BJ (cell line): ENCODE measurements around the gene ARHGAP5. TPM values are rescaled to one million over a fixed set of nuclear protein-coding genes. Genes with fewer than 3 reads are reported as not detected.

ENCODE experiments used
- CTCF ChIA-PET: fragments of 350-600 bp; formaldehyde crosslinking; extraction: SDS; loops from one replicate; lab custom pipeline; 2021; ENCODE audit warnings: antibody characterized with exemption, inconsistent platforms; lab: Yijun Ruan, JAX
- POLR2A ChIA-PET: fragments of 300-600 bp; sonication (Branson Sonifier 250); formaldehyde crosslinking; extraction: SDS; loops from one replicate; lab custom pipeline; 2021; ENCODE audit warnings: antibody characterized with exemption; lab: Charles Lee
- DNase-seq: peaks from one replicate; pipeline ENCODE4 v3.0.0-alpha.2; 2011; ENCODE audit warnings: low read depth
- H3K27me3 ChIP-seq: 2 replicates; pipeline ENCODE4 v1.6.0; 2011; ENCODE audit warnings: low read length; ENCODE audit not compliant: control insufficient read depth, insufficient read depth
- H3K36me3 ChIP-seq: 2 replicates; pipeline ENCODE4 v1.5.1; 2011; ENCODE audit warnings: low read length; ENCODE audit not compliant: control insufficient read depth, insufficient read depth
- H3K4me3 ChIP-seq: 2 replicates; pipeline ENCODE4 v1.5.1; 2011; ENCODE audit warnings: low read depth, mild to moderate bottlenecking, control low read depth, low read length
- polyA minus RNA-seq: library from RNA; depleted of rRNA, polyadenylated mRNA; stranded (reverse); fragments of >200 nt; gene quantifications from 2 replicates; pipeline ENCODE4 v1.2.3, GENCODE V29; 2011; rRNA and poly(A)+ RNA removed
- polyA plus RNA-seq: library from polyadenylated mRNA; depleted of rRNA; stranded (reverse); fragments of >200 nt; gene quantifications from 2 replicates; pipeline ENCODE4 v1.2.3, GENCODE V29; 2011; rRNA removed
- TF ChIP-seq, protein P1 (sequence below): IDR thresholded peaks from 2 replicates; pipeline ENCODE4 v1.5.1; 2011; ENCODE audit warnings: low read depth, mild to moderate bottlenecking, control low read depth, inconsistent platforms, low read length, moderate library complexity; ENCODE audit not compliant: insufficient read depth

The ARHGAP5 gene, protein sequence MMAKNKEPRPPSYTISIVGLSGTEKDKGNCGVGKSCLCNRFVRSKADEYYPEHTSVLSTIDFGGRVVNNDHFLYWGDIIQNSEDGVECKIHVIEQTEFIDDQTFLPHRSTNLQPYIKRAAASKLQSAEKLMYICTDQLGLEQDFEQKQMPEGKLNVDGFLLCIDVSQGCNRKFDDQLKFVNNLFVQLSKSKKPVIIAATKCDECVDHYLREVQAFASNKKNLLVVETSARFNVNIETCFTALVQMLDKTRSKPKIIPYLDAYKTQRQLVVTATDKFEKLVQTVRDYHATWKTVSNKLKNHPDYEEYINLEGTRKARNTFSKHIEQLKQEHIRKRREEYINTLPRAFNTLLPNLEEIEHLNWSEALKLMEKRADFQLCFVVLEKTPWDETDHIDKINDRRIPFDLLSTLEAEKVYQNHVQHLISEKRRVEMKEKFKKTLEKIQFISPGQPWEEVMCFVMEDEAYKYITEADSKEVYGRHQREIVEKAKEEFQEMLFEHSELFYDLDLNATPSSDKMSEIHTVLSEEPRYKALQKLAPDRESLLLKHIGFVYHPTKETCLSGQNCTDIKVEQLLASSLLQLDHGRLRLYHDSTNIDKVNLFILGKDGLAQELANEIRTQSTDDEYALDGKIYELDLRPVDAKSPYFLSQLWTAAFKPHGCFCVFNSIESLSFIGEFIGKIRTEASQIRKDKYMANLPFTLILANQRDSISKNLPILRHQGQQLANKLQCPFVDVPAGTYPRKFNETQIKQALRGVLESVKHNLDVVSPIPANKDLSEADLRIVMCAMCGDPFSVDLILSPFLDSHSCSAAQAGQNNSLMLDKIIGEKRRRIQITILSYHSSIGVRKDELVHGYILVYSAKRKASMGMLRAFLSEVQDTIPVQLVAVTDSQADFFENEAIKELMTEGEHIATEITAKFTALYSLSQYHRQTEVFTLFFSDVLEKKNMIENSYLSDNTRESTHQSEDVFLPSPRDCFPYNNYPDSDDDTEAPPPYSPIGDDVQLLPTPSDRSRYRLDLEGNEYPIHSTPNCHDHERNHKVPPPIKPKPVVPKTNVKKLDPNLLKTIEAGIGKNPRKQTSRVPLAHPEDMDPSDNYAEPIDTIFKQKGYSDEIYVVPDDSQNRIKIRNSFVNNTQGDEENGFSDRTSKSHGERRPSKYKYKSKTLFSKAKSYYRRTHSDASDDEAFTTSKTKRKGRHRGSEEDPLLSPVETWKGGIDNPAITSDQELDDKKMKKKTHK (N-terminal part only)
- polyA plus RNA-seq (17.4 and 43.1 TPM in 2 replicates), polyA minus RNA-seq (27.9 and 35.2 TPM in 2 replicates)

GRCh38 chr14:32077081-32078022 is at the start of gene ARHGAP5:
Gene ARHGAP5 (plus strand): TSS chr14:32077304. CDS start chr14:32090670, 13,366 bp downstream.
- no peaks in the 10 kb centered on the region for H3K27me3 ChIP-seq
- CTCF ChIA-PET, result interaction anchor here (0.5 to 2.3 kb wide), 8 partner anchors 167 to 483 kb away, joined by 3 to 7 read pairs (median 4); no protein-coding TSS in a partner anchor
- POLR2A ChIA-PET, result interaction anchor here (0.6 to 1.3 kb wide), 5 partner anchors 52 to 572 kb away, joined by 3 to 20 read pairs (median 4); no protein-coding TSS in a partner anchor
- no peak for DNase-seq
- TF ChIP-seq, protein P1, sequence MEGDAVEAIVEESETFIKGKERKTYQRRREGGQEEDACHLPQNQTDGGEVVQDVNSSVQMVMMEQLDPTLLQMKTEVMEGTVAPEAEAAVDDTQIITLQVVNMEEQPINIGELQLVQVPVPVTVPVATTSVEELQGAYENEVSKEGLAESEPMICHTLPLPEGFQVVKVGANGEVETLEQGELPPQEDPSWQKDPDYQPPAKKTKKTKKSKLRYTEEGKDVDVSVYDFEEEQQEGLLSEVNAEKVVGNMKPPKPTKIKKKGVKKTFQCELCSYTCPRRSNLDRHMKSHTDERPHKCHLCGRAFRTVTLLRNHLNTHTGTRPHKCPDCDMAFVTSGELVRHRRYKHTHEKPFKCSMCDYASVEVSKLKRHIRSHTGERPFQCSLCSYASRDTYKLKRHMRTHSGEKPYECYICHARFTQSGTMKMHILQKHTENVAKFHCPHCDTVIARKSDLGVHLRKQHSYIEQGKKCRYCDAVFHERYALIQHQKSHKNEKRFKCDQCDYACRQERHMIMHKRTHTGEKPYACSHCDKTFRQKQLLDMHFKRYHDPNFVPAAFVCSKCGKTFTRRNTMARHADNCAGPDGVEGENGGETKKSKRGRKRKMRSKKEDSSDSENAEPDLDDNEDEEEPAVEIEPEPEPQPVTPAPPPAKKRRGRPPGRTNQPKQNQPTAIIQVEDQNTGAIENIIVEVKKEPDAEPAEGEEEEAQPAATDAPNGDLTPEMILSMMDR, result peak; percentile 12; the same call in 1 of the 2 replicates
- H3K4me3 ChIP-seq, result peak within 1 kb of the TSS; percentile 99
- H3K36me3 ChIP-seq, result no peaks in the 10 kb centered on the region; the same call in 1 of the 2 replicates

DNA sequence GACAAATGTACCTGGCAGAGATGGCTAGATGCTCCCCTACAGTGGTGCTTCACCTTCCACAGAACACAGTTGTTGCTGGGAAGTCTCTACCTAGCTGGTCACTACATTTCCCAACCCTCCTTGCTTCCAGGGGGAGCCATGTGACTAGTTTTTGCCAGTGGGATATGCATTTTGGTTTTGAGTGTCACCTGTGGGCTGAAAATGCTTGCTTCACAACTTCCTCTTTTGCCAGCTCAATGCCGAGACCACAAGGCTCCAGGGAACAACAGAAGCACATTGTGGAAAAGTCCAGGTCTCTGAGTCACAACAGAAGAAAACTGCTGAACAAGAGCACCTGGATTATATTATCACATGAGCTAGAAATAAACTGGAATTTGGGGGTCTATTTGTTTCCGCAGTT is 48.5 kb upstream of the ARHGAP5 start:
- DNase-seq, result no peak
- CTCF ChIA-PET, result interaction anchor here (1.1 kb wide), 2 partner anchors 11 to 23 kb away, joined by 4 to 5 read pairs; no protein-coding TSS in a partner anchor
- POLR2A ChIA-PET, result interaction anchor here (0.7 kb wide), 1 partner anchor 14 kb away, joined by 3 read pairs; no protein-coding TSS in a partner anchor
- Histone ChIP-seq H3K36me3 (no peaks in the 10 kb centered on the region), H3K27me3 (0 out of 2 replicates have a peak, but pooled peaks cover 1% of the 10 kb centered on the region), H3K4me3 (no peak overlapping the region)
- TF ChIP-seq, protein P1, result no peak

GRCh38 chr14:32033543-32033942 is 43.6 kb upstream of the ARHGAP5 start:
- Histone ChIP-seq H3K4me3 (no peak overlapping the region), H3K36me3 (no peaks in the 10 kb centered on the region), H3K27me3 (0 out of 2 replicates have a peak, but pooled peaks cover 2% of the 10 kb centered on the region)
- ChIA-PET POLR2A (no interaction called here), CTCF (interaction anchor here (1.0 kb wide), 1 partner anchor 25 kb away, joined by 3 read pairs; no protein-coding TSS in a partner anchor)
- DNase-seq, result no peak
- TF ChIP-seq, protein P1, result no peak

DNA sequence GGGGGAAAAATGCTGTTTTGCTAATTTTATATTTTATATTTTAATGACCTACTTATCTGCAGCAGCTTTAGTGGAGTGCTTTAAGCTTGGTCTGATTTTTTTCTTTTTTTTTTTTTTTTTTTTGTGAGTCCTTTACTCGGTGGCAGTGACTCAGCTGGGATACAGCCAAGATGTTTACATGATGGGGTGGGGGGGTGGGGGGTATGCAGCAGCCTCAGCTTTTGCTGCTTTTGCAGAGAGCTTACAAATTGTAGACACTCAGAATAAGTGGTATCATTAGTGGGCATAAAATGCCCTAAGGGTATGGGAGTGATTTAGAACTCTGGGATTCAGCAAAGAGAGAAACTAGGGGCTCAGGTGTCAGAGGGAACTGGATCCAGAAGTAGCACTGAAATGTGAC is 38.2 kb upstream of the ARHGAP5 start:
- ChIA-PET CTCF (no interaction called here), POLR2A (no interaction called here)
- H3K36me3 ChIP-seq, result no peaks in the 10 kb centered on the region
- no peak overlapping the region for H3K4me3 ChIP-seq
- TF ChIP-seq, protein P1, result no peak
- H3K27me3 ChIP-seq, result 0 out of 2 replicates have a peak, but pooled peaks cover 2% of the 10 kb centered on the region
- no peak for DNase-seq
